HFFc6 (cell line): ENCODE data around the gene P2RY12. TPM values are rescaled to one million over a fixed set of nuclear protein-coding genes. Genes with fewer than 3 reads are reported as not detected.
A peak's percentile ranks its signal among the peaks of the same experiment; 100 is the strongest.

Experiments used
- DNase-seq: peaks from one replicate; pipeline ENCODE4 v3.0.0-alpha.2; 2018
- H3K27ac Mint-ChIP-seq: 2 replicates; pipeline ENCODE4 v1.8.0; 2020; ENCODE audit warnings: mild to moderate bottlenecking, mixed read lengths
- H3K27me3 Mint-ChIP-seq: 2 replicates; pipeline ENCODE4 v1.8.0; 2021; ENCODE audit warnings: mild to moderate bottlenecking, moderate library complexity, mixed read lengths; ENCODE audit not compliant: insufficient read depth
- H3K36me3 Mint-ChIP-seq: 2 replicates; pipeline ENCODE4 v1.8.0; 2021; ENCODE audit warnings: low read depth, mixed read lengths
- H3K4me1 Mint-ChIP-seq: 2 replicates; pipeline ENCODE4 v1.8.0; 2020; ENCODE audit warnings: low read depth, mixed read lengths
- H3K4me3 Mint-ChIP-seq: 2 replicates; pipeline ENCODE4 v1.8.0; 2020; ENCODE audit warnings: mild to moderate bottlenecking, moderate library complexity, mixed read lengths
- H3K9me3 Mint-ChIP-seq: 2 replicates; pipeline ENCODE4 v1.8.0; 2020; ENCODE audit warnings: mild to moderate bottlenecking, mixed read lengths
- total RNA-seq, 6 experiments: library from RNA; stranded (reverse); fragmentation: NEBNext Ultra II Directional; extraction: Animal tissue kit (Norgen Biotek cat#: 25700); gene quantifications; 2 replicates in 1 of 6; 3 replicates in 5 of 6; pipeline ENCODE4 v1.2.3, GENCODE V29; 2021
- TF ChIP-seq, protein P1 (sequence below): fragments of 200-600 bp; sonication (generic); IDR thresholded peaks from 2 replicates; pipeline ENCODE4 v1.5.0; 2021; ENCODE audit warnings: antibody characterized with exemption, mild to moderate bottlenecking

Gene P2RY12
- total RNA-seq, 6 experiments from 2014 or later: not detected

DNA sequence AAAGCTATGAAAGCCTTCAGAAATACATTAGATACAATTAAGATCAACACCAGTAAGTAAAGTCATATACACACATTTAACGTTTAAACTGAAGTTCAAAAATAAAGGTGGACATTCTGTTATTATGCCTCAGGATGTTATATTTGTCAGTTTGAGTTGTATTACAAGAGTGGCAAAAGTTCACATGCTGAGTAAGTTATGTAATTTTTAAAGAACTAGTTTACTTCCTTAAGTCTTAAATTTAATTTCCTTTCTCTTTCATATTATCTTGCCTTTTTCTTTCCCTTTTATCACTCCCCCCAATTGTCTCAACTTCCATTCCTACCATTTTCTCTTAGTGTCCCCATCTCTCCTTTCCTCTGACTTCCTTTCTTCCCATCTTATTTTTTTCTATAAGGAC lies 63.0 kb downstream of the P2RY12 start:
- no peak for DNase-seq
- no peaks in the 10 kb centered on the region for H3K36me3 Mint-ChIP-seq
- no peak overlapping the region for H3K4me3 Mint-ChIP-seq
- H3K9me3 Mint-ChIP-seq: no peaks in the 10 kb centered on the region
- H3K4me1 Mint-ChIP-seq: peaks cover 29% of the 10 kb centered on the region
- H3K27me3 Mint-ChIP-seq: no peaks in the 10 kb centered on the region
- TF ChIP-seq, protein P1, sequence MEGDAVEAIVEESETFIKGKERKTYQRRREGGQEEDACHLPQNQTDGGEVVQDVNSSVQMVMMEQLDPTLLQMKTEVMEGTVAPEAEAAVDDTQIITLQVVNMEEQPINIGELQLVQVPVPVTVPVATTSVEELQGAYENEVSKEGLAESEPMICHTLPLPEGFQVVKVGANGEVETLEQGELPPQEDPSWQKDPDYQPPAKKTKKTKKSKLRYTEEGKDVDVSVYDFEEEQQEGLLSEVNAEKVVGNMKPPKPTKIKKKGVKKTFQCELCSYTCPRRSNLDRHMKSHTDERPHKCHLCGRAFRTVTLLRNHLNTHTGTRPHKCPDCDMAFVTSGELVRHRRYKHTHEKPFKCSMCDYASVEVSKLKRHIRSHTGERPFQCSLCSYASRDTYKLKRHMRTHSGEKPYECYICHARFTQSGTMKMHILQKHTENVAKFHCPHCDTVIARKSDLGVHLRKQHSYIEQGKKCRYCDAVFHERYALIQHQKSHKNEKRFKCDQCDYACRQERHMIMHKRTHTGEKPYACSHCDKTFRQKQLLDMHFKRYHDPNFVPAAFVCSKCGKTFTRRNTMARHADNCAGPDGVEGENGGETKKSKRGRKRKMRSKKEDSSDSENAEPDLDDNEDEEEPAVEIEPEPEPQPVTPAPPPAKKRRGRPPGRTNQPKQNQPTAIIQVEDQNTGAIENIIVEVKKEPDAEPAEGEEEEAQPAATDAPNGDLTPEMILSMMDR: no peak
- H3K27ac Mint-ChIP-seq: no peak overlapping the region

DNA sequence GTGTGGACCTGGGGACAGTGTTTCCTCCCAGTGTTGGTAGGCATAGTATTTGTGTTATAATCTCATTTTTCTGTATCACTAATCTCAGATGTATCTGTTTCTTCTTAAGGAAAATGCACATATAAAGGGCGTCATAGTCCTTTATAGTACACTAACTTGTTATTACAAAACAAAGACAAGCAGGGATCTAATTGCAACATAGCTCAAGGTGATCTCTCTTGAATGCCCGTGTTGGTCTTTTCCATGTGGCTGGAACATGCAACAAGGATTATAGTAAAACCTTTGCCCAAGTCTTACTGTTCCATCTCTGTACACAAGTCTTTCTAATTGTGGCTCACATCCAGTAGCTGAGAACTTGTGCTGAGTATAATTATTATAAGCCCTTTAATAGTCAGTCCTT lies 64.4 kb downstream of the P2RY12 start:
- no peaks in the 10 kb centered on the region for H3K27me3 Mint-ChIP-seq
- H3K4me1 Mint-ChIP-seq: peaks cover 43% of the 10 kb centered on the region
- H3K27ac Mint-ChIP-seq: no peak overlapping the region
- H3K9me3 Mint-ChIP-seq: peaks cover 3% of the 10 kb centered on the region
- no peak overlapping the region for H3K4me3 Mint-ChIP-seq
- DNase-seq: no peak
- H3K36me3 Mint-ChIP-seq: peaks cover under 1% of the 10 kb centered on the region; the same call in 1 of the 2 replicates
- TF ChIP-seq, protein P1: no peak

DNA sequence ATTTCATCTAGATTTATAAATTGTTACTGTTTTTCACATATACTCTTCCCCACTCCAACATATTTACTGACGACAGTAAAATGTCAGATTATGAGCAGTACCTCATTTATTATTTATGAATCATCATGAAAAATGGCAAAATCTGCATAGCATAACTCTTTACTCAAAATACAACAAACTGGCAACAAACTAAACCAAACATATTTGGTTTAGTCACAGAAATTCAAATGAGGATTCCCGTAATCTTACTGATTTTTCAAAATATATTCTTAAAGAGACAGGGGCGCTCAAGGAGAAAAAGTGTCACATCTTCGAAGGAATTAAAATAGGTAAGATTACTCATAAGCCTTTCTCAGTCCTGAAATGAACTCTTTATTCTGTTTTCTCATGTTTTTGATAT lies 64.9 kb downstream of the P2RY12 start:
- Mint-ChIP-seq H3K27ac (no peak overlapping the region), H3K4me1 (peaks cover 48% of the 10 kb centered on the region), H3K36me3 (peaks cover 6% of the 10 kb centered on the region), H3K27me3 (no peaks in the 10 kb centered on the region), H3K4me3 (no peak overlapping the region), H3K9me3 (peaks cover 8% of the 10 kb centered on the region)
- DNase-seq: no peak
- TF ChIP-seq, protein P1: no peak

DNA sequence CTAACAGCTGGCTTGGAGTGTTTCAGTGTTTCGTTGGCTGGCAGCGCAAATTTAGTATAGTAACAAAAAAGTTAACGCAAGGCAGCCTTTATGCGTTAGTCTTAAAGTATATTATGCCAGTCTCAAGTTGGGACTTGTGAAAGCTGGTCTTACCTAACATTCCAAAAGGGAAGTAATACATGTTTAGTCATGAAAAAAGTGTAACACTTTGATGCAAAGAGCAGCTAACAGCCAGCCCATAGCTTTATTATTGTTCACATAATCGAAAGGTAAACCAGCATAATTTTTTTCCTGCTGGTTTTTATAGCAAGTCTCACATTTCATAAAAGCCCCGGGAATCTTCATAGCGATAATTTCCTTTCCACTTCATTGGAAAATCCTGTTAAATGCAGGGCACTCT lies 65.6 kb downstream of the P2RY12 start:
- H3K4me3 Mint-ChIP-seq: no peak overlapping the region
- DNase-seq: no peak
- peaks cover 48% of the 10 kb centered on the region for H3K4me1 Mint-ChIP-seq

DNA sequence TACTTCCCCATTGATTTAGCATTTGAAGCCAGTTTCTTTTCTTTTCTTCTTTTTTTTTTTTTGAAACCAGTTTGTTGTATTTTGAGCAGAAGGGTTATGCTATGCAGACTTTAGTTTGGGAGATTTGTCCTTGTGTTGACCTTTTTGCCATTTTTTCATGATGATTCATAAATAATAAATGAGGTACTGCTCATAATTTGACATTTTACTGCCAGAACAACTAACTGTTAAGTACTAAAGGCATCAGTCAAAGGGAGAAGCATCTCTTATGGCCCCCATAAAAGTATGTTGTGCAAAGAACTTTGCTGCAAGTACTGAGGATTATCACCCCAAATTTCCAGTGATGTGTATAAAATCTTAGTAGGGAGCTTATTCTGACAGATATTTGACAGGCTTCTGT lies 66.2 kb downstream of the P2RY12 start:
- Mint-ChIP-seq H3K27ac (no peak overlapping the region), H3K27me3 (no peaks in the 10 kb centered on the region)
- DNase-seq: peak; percentile 21

More for the DNA sequence above, 65.6 kb downstream of the P2RY12 start:
- H3K27ac Mint-ChIP-seq: no peak overlapping the region
- no peaks in the 10 kb centered on the region for H3K27me3 Mint-ChIP-seq
- H3K36me3 Mint-ChIP-seq: peaks cover 6% of the 10 kb centered on the region
- TF ChIP-seq, protein P1: no peak
- peaks cover 11% of the 10 kb centered on the region for H3K9me3 Mint-ChIP-seq

More for the DNA sequence above, 66.2 kb downstream of the P2RY12 start:
- TF ChIP-seq, protein P1: no peak
- H3K4me1 Mint-ChIP-seq: peaks cover 48% of the 10 kb centered on the region
- peaks cover 12% of the 10 kb centered on the region for H3K9me3 Mint-ChIP-seq
- no peak overlapping the region; the same call in 1 of the 2 replicates for H3K4me3 Mint-ChIP-seq
- peaks cover 6% of the 10 kb centered on the region for H3K36me3 Mint-ChIP-seq
